Vagina (tissue), 2 donors: ENCODE data around the gene CCDC92. TPM values are rescaled to one million over a fixed set of nuclear protein-coding genes. Genes with fewer than 3 reads are reported as not detected.

ENCODE experiments used
- DNase-seq, 2 donors: peaks; one replicate each; pipeline ENCODE4 v3.0.0-alpha.2; 2017; ENCODE audit errors: extremely low spot score in 2 of 2
- H3K27ac ChIP-seq: fragments of 200-600 bp; sonication (generic); one replicate; pipeline ENCODE4 v1.5.1; 2019
- H3K27me3 ChIP-seq: fragments of 200-600 bp; sonication (generic); one replicate; pipeline ENCODE4 v1.5.1; 2019
- H3K36me3 ChIP-seq, 2 donors: fragments of 200-600 bp; sonication (generic); one replicate each; pipeline ENCODE4 v1.5.1; 2017 to 2019
- H3K4me1 ChIP-seq: fragments of 200-600 bp; sonication (generic); one replicate; pipeline ENCODE4 v1.5.1; 2019
- H3K4me3 ChIP-seq, 2 donors: fragments of 200-600 bp; sonication (generic); 1 replicate in 1 of 2; 2 replicates in 1 of 2; pipeline ENCODE4 v1.5.1; 2016 to 2019
- H3K9me3 ChIP-seq: fragments of 200-600 bp; sonication (generic); one replicate; pipeline ENCODE4 v1.5.1; 2019
- CTCF ChIP-seq, 3 experiments: fragments of 450-650 bp in 2 of 3; fragments of 200-600 bp in 1 of 3; sonication (generic) in 1 of 3; IDR thresholded peaks; one replicate each; pipeline ENCODE4 v1.5.1; 2017 to 2019; ENCODE audit warnings: antibody characterized with exemption in 3 of 3, mild to moderate bottlenecking in 2 of 3, moderate library complexity in 2 of 3
- POLR2A ChIP-seq, 2 donors: fragments of 450-650 bp; IDR thresholded peaks; one replicate each; pipeline ENCODE4 v1.6.1; 2017; ENCODE audit warnings: antibody characterized with exemption in 2 of 2, mild to moderate bottlenecking in 2 of 2, moderate library complexity in 2 of 2
- POLR2AphosphoS5 ChIP-seq, 2 donors: sonication (generic); formaldehyde crosslinking; IDR thresholded peaks; one replicate each; pipeline ENCODE4 v1.9.0; 2017; ENCODE audit warnings: antibody characterized with exemption in 2 of 2, mild to moderate bottlenecking in 2 of 2, low read depth in 1 of 2; ENCODE audit not compliant: insufficient read depth in 1 of 2
- intact Hi-C: fragments of 100-400 bp; cut with DNase I; formaldehyde crosslinking; loops from one replicate; pipeline ENCODE4 v1.15.1; 2023
- total RNA-seq: library from RNA; depleted of rRNA; stranded (reverse); fragments of >200 nt; gene quantifications from one replicate; pipeline ENCODE4 v1.2.3, GENCODE V29; 2016

The CCDC92 gene
- total RNA-seq, 1 donor from 2014 or later, result 21.6 TPM

GRCh38 chr12:124002654-124003053 is 30.0 kb upstream of the CCDC92 start:
- H3K4me1 ChIP-seq, result peaks cover 17% of the 10 kb centered on the region
- peaks cover 0 to 14% of the 10 kb centered on the region in 2 donors for H3K36me3 ChIP-seq
- DNase-seq, result no peak
- no peaks in the 10 kb centered on the region for H3K9me3 ChIP-seq
- intact Hi-C loops, result no loop called here
- no peak overlapping the region for H3K4me3 ChIP-seq
- TF ChIP-seq POLR2A (IDR thresholded peaks at IDR 0.05), result no peak
- H3K27ac ChIP-seq, result peak overlapping the region; percentile 63
- no peaks in the 10 kb centered on the region for H3K27me3 ChIP-seq

- Histone ChIP-seq H3K36me3 (peaks cover 0 to 14% of the 10 kb centered on the region in 2 donors), H3K27me3 (no peaks in the 10 kb centered on the region), H3K27ac (no peak overlapping the region), H3K4me1 (peaks cover 17% of the 10 kb centered on the region), H3K4me3 (no peak overlapping the region), H3K9me3 (no peaks in the 10 kb centered on the region)
- DNase-seq, result peak in 1 of 2 donors; percentile 70
- TF ChIP-seq POLR2A (IDR thresholded peaks at IDR 0.05), result no peak
- no peak for TF ChIP-seq CTCF (IDR thresholded peaks at IDR 0.05)
- TF ChIP-seq POLR2AphosphoS5 (IDR thresholded peaks at IDR 0.05; ENCODE audit: insufficient read depth in 1 of 2, low read depth in 1 of 2), result no peak
- intact Hi-C loops, result no loop called here
These were observed 29.5 kb upstream of the CCDC92 start for GRCh38 chr12:124002021-124002644.

GRCh38 chr12:124001343-124001742 is 28.7 kb upstream of the CCDC92 start:
- H3K4me1 ChIP-seq, result peaks cover 17% of the 10 kb centered on the region
- no peaks in the 10 kb centered on the region for H3K27me3 ChIP-seq
- intact Hi-C loops, result no loop called here
- DNase-seq, result peak in 1 of 2 donors; percentile 40
- TF ChIP-seq POLR2A (IDR thresholded peaks at IDR 0.05) (no peak), POLR2AphosphoS5 (IDR thresholded peaks at IDR 0.05; ENCODE audit: insufficient read depth in 1 of 2, low read depth in 1 of 2) (no peak), CTCF (IDR thresholded peaks at IDR 0.05) (no peak)
- peaks cover 0 to 14% of the 10 kb centered on the region in 2 donors for H3K36me3 ChIP-seq
- H3K9me3 ChIP-seq, result no peaks in the 10 kb centered on the region
- H3K4me3 ChIP-seq, result no peak overlapping the region
- no peak overlapping the region for H3K27ac ChIP-seq

GRCh38 chr12:124000111-124000510 is 27.5 kb upstream of the CCDC92 start:
- intact Hi-C loops, result no loop called here
- DNase-seq, result peak in 1 of 2 donors; percentile 49
- Histone ChIP-seq H3K9me3 (no peaks in the 10 kb centered on the region), H3K4me3 (no peak overlapping the region), H3K27ac (no peak overlapping the region), H3K27me3 (no peaks in the 10 kb centered on the region), H3K4me1 (peaks cover 25% of the 10 kb centered on the region), H3K36me3 (peaks cover 0 to 14% of the 10 kb centered on the region in 2 donors)
- TF ChIP-seq CTCF (IDR thresholded peaks at IDR 0.05) (no peak), POLR2A (IDR thresholded peaks at IDR 0.05) (no peak), POLR2AphosphoS5 (IDR thresholded peaks at IDR 0.05; ENCODE audit: insufficient read depth in 1 of 2, low read depth in 1 of 2) (no peak)

GRCh38 chr12:123998991-123999359 is 26.3 kb upstream of the CCDC92 start:
- intact Hi-C loops, result no loop called here
- Histone ChIP-seq H3K4me3 (no peak overlapping the region), H3K27me3 (no peaks in the 10 kb centered on the region), H3K4me1 (peaks cover 24% of the 10 kb centered on the region), H3K9me3 (no peaks in the 10 kb centered on the region), H3K36me3 (peaks cover 0 to 10% of the 10 kb centered on the region in 2 donors), H3K27ac (no peak overlapping the region)
- DNase-seq, result no peak
- no peak for TF ChIP-seq POLR2AphosphoS5 (IDR thresholded peaks at IDR 0.05; ENCODE audit: insufficient read depth in 1 of 2, low read depth in 1 of 2)
- TF ChIP-seq CTCF (IDR thresholded peaks at IDR 0.05), result no peak
- no peak for TF ChIP-seq POLR2A (IDR thresholded peaks at IDR 0.05)
